H1 (cell line): ENCODE data around the gene QSOX2. TPM values are rescaled to one million over a fixed set of nuclear protein-coding genes. Genes with fewer than 3 reads are reported as not detected.

Experiments
- BACH1 ChIP-seq: IDR thresholded peaks from 2 replicates; pipeline ENCODE4 v1.6.1; 2012; ENCODE audit warnings: low read length, improper control_type of control experiment
- CBX8 ChIP-seq: fragments of 300-800, 300-1000 bp; sonication (generic); IDR thresholded peaks from 2 replicates; pipeline ENCODE4 v1.7.1; 2016; ENCODE audit warnings: low read depth, low read length, borderline replicate concordance
- CTCF ChIP-seq, 3 experiments: IDR thresholded peaks; 1 replicate in 2 of 3; 2 replicates in 1 of 3; pipeline versions ENCODE4 v1.5.1 to v1.6.1; 2011; ENCODE audit warnings: low read length in 3 of 3, mild to moderate bottlenecking in 3 of 3, inconsistent platforms in 2 of 3, low read depth in 1 of 3, moderate library complexity in 1 of 3; ENCODE audit not compliant: insufficient read depth in 1 of 3; ENCODE audit errors: control extremely low read depth in 1 of 3
- EP300 ChIP-seq, 2 experiments: IDR thresholded peaks; 1 replicate in 1 of 2; 2 replicates in 1 of 2; pipeline ENCODE4 v1.6.1; 2011 to 2012; ENCODE audit warnings: low read depth in 2 of 2, low read length in 2 of 2, mild to moderate bottlenecking in 2 of 2, borderline replicate concordance in 1 of 2, inconsistent platforms in 1 of 2, moderate library complexity in 1 of 2
- EZH2 ChIP-seq: fragments of 200-600 bp; sonication (generic); IDR thresholded peaks from 2 replicates; pipeline ENCODE4 v1.7.1; 2012; ENCODE audit warnings: low read depth, mild to moderate bottlenecking, moderate library complexity, low read length, inconsistent platforms; ENCODE audit not compliant: severe bottlenecking
- GABPA ChIP-seq: IDR thresholded peaks from 2 replicates; pipeline ENCODE4 v1.6.1; 2011; ENCODE audit warnings: mild to moderate bottlenecking, low read length, moderate library complexity, borderline replicate concordance; ENCODE audit not compliant: insufficient read depth
- GTF2F1 ChIP-seq: IDR thresholded peaks from 2 replicates; pipeline ENCODE4 v1.6.1; 2012; ENCODE audit warnings: low read depth, low read length, improper control_type of control experiment, borderline replicate concordance
- NRF1 ChIP-seq: IDR thresholded peaks from 2 replicates; pipeline ENCODE4 v1.6.1; 2011; ENCODE audit warnings: mild to moderate bottlenecking, low read depth, low read length, improper control_type of control experiment
- POLR2AphosphoS5 ChIP-seq: IDR thresholded peaks from 2 replicates; pipeline ENCODE4 v1.6.1; 2011; ENCODE audit warnings: low read depth, low read length
- RAD21 ChIP-seq, 2 experiments: IDR thresholded peaks in 1 of 2; conservative IDR thresholded peaks in 1 of 2; 2 replicates each; pipeline ENCODE4 v1.6.1; 2011; ENCODE audit warnings: low read depth in 2 of 2, low read length in 2 of 2, improper control_type of control experiment in 1 of 2, inconsistent platforms in 1 of 2, mild to moderate bottlenecking in 1 of 2, moderate library complexity in 1 of 2
- RBBP5 ChIP-seq: IDR thresholded peaks from 2 replicates; pipeline ENCODE4 v1.7.1; 2012; ENCODE audit warnings: low read depth, mild to moderate bottlenecking, inconsistent platforms, low read length, moderate library complexity, borderline replicate concordance
- SIN3A ChIP-seq, 2 experiments: IDR thresholded peaks in 1 of 2; conservative IDR thresholded peaks in 1 of 2; 2 replicates each; pipeline ENCODE4 v1.6.1; 2011 to 2012; ENCODE audit warnings: low read length in 2 of 2, improper control_type of control experiment in 1 of 2, low read depth in 1 of 2, mild to moderate bottlenecking in 1 of 2
- SP2 ChIP-seq: IDR thresholded peaks from 2 replicates; pipeline ENCODE4 v1.6.1; 2012; ENCODE audit warnings: mild to moderate bottlenecking, low read length, inconsistent platforms
- TAF7 ChIP-seq: optimal IDR thresholded peaks from 2 replicates; pipeline ENCODE3; 2011; ENCODE audit warnings: low read depth, mild to moderate bottlenecking, inconsistent platforms, low read length, moderate library complexity, borderline replicate concordance
- TCF12 ChIP-seq: IDR thresholded peaks from 2 replicates; pipeline ENCODE4 v1.6.1; 2011; ENCODE audit warnings: low read depth, mild to moderate bottlenecking, low read length
- polyA plus RNA-seq, 7 experiments: library from polyadenylated mRNA; depleted of rRNA in 3 of 7; stranded (reverse) in 5 of 7; unstranded in 2 of 7; fragments of >200 nt in 5 of 7; fragments of 200-250 nt in 2 of 7; gene quantifications; 1 replicate in 5 of 7; 2 replicates in 1 of 7; 4 replicates in 1 of 7; pipeline versions ENCODE4 v1.2.1 to v1.2.3, GENCODE V29; 2011 to 2013; ENCODE audit warnings: missing spikeins in 2 of 7, mixed read lengths in 2 of 7
- total RNA-seq: library from RNA; stranded (reverse); fragmentation: NEBNext Ultra II Directional; extraction: Animal tissue kit (Norgen Biotek cat#: 25700); gene quantifications from 2 replicates; pipeline ENCODE4 v1.2.1, GENCODE V29; 2021

Gene QSOX2
- total and polyA plus RNA-seq, 2 of the 8 experiments (the other 6 are each of a cell fraction or from before 2014, with no cell fraction given), result 18.0 to 28.6 TPM

- no peak for TF ChIP-seq RBBP5
- TF ChIP-seq BACH1, result no peak
- TF ChIP-seq EZH2, result no peak
- no peak for TF ChIP-seq TAF7
- no peak for TF ChIP-seq SIN3A (conservative IDR thresholded peaks at IDR 0.05 in 1 of 2, IDR thresholded peaks at IDR 0.05 in 1 of 2; ENCODE audit: low read depth in 1 of 2, low read length in 2 of 2)
- TF ChIP-seq GABPA, result peak; percentile 77; the same call in 1 of the 2 replicates
- no peak for TF ChIP-seq TCF12
- no peak for TF ChIP-seq POLR2AphosphoS5
- no peak for TF ChIP-seq SP2
- no peak for TF ChIP-seq GTF2F1
- TF ChIP-seq EP300 (IDR thresholded peaks at IDR 0.05; ENCODE audit: borderline replicate concordance in 1 of 2, low read depth in 2 of 2, low read length in 2 of 2), result no peak
- TF ChIP-seq NRF1, result no peak
- no peak for TF ChIP-seq CBX8
- peak; percentile 86 to 92 for TF ChIP-seq RAD21 (IDR thresholded peaks at IDR 0.05 in 1 of 2, conservative IDR thresholded peaks at IDR 0.05 in 1 of 2; ENCODE audit: low read depth in 2 of 2, low read length in 2 of 2)
- peak in 2 of 3 experiments; percentile 89 to 92; a peak in 3 of 4 replicates for TF ChIP-seq CTCF (IDR thresholded peaks at IDR 0.05; ENCODE audit: control extremely low read depth in 1 of 3, insufficient read depth in 1 of 3, low read depth in 1 of 3, low read length in 3 of 3)
Observed at GRCh38 chr9:136283291-136284235, 38.0 kb upstream of the QSOX2 start (continued).
